Activated CD8-positive, alpha-beta memory T cell treated with anti-CD3 and anti-CD28 coated beads for 4 hours (primary cell): ENCODE results near the gene SLC2A4.
A peak's percentile ranks its signal among the peaks of the same experiment; 100 is the strongest.
"Not testable (repeated sequence)": the region's sequence is repeated elsewhere in the genome, so short reads cannot be mapped to it uniquely, and the experiment has no call there.

ENCODE experiments used
- DNase-seq, 2 donors: peaks; one replicate each; pipeline ENCODE4 v3.0.0-alpha.2; 2020; ENCODE audit warnings: low read depth in 2 of 2

SLC2A4 gene

DNA sequence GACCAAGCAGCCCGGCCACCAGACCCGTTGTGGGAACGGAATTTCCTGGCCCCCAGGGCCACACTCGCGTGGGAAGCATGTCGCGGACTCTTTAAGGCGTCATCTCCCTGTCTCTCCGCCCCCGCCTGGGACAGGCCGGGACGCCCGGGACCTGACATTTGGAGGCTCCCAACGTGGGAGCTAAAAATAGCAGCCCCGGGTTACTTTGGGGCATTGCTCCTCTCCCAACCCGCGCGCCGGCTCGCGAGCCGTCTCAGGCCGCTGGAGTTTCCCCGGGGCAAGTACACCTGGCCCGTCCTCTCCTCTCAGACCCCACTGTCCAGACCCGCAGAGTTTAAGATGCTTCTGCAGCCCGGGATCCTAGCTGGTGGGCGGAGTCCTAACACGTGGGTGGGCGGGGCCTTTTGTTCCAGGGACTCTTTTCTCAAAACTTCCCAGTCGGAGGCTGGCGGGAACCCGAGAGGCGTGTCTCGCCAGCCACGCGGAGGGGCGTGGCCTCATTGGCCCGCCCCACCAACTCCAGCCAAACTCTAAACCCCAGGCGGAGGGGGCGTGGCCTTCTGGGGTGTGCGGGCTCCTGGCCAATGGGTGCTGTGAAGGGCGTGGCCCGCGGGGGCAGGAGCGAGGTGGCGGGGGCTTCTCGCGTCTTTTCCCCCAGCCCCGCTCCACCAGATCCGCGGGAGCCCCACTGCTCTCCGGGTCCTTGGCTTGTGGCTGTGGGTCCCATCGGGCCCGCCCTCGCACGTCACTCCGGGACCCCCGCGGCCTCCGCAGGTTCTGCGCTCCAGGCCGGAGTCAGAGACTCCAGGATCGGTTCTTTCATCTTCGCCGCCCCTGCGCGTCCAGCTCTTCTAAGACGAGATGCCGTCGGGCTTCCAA lies at the start of gene SLC2A4:
Gene SLC2A4, plus strand, starts transcription at position 645 of the 879 bp plus-strand sequence. Its CDS starts 217 bp downstream, at position 862.
- peak; percentile 58 to 79 for DNase-seq

DNA sequence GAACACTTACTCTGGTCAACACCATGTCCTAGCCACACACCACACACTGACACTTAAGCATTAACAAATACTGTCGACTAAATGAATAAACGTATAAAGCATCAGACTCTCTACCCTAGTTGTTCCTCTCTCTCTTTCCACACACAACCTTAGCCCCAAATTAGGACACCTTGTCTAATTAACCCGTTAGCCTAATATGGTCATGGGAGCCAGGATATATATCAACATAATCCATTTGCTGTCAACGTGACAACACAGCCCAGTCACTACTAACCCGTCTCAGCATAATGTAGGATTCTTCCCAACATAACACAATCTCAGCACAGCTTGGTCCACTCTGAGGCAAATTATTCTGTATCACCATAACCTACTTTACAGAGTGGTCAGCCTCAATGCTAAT lies 49.4 kb upstream of the SLC2A4 start:
- DNase-seq = no peak

DNA sequence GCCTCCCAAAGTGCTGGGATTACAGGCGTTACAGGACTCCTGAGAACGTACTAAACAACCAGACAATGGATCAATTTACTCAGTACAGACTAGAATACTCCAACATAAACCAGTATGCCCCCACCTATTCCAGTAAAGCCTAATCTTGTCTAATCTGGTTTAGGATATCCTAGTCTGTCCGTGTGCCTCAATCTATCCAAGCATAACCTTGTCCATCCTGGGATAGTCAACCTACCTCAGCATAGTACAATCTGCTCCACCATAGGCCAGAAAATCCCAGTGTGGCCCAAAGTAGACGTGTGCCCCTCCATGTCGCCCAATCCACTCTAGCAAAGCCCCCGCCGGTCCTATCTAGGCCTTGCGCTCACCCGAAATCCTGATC lies 47.8 kb upstream of the SLC2A4 start:
- no peak for DNase-seq

DNA sequence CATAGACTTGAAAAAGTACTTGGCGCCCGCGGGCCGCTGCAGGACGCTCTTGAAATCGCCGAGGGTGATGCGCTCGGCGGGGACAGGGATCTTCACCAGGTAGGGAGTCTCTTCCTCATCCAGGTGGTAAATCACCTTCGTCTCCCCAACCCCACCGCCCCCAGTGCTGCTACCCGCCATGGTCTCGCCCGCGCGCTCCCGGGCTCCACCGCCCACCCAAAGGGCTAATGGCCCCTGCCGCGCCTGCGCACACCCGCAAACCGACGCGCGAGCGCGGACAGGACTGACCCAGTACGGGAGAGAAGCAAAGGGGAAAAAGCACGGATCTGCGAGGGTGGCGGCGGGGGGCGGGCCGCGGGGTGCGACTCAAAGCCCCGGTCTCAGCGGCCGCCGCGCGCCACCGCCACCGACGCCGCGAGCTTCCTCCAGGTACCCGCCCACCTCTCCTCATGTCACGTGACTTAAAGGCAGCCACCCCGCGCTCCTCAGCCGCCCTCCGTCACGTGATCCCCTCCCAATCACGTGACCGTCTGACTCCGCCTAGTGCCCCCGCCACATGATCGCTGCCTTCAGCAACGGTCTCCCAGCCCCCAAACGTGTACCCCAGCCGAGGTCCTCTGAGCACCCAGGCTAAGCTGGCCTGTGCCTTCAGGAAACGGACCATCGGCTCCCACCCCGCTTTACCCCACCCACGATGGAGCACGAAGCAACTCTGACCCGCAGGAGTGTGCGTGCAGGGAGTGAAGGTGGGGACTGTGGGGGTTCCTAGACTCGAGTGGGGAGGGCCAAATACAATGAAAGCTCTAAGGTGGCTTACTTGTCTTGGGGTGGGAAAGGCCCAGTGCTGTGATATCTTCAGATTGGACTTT lies 47.2 kb upstream of the SLC2A4 start, which contains the start of gene DVL2:
Gene DVL2, minus strand, starts transcription at position 435 of the 869 bp plus-strand sequence. Its CDS starts 255 bp downstream, at position 180.
- peak; percentile 89 to 93 for DNase-seq

DNA sequence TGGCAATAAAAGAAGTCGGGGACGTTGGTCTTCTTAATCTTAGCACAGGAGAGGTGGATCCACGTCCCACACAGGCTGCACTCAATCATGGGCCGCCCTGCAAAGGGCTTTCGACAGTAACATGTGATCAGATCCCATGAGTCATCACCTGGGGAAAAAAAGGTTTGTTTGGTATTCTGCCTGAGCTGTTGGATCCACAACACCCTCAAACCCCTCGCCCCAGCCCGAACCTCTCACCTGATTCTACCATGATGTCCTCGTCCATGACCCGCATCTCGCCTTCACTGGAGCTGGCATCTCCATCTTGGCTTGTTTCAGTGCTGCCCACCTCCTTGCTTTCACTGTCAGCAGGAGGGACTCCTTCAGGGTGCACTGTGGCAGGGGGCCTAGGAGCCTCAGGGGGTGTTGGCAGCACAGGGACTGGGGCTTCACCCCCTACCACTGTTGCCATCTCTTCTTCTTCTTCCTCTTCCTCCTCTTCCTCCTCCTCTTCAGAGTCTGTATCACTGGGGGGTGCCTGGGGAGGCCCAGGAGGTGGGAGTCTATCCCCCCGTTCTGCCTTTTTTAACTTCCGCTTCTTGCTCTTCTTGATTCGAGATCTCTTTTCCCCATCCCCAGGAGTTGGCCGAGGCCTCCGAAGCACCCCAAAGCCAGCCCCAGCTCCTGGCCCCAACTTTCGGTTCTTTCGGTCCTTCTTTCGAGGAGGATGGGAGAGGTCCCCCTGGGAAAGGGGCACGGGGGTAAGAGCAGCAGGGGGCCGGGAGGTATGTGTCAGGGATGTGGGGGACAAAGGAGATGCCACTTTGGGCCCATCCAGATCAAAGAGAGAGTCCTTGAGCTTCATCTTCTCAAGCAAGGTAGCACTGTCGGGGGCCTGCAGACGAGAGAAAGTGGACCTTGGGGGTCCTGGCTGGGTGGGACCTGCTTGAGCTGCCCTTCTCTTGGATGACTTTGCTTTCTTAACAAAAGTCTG lies 45.5 kb upstream of the SLC2A4 start:
- no peak for DNase-seq

DNA sequence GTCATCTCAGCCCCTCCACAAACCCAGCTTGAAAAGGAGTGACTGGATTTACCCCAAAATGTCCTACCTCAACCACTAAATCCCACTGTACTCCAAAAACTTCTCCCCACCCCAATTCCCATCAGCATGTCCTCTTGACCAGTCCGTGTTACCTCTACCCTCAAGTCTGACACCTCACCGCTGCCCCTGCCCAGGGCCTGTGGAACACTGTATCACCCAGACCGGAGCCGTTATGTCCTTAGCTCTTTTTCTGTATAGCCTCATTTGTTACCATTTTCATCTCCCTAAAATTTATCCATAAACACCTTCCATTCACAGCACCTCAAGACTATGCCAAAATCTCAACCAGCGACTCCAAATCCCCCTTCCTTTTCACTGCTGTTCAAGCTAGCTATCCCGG lies 44.7 kb upstream of the SLC2A4 start:
- no peak for DNase-seq

DNA sequence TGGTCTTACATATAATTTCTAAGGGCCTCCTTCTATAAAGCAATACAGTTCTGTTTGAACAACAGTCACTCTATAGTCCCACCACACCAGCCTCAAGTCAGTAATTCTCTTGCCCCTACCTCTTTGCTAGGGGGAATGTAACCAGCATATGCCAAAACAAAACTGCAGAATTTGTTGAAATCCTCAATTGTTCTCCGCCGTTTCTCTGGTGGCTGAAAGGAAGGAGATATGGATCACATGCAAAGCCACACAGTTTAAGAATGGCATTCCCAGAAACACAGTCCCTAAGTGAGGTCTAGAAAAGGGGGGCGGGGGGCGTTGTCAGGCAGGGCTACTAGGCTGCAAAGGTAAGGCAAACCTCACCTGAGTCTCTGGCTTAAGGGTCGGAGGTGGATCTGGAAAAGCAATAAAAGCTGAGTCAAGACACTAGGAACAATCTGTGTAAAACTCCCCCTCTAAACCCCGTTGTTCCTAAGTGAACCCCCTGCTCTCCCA lies 44.2 kb upstream of the SLC2A4 start:
- no peak for DNase-seq

DNA sequence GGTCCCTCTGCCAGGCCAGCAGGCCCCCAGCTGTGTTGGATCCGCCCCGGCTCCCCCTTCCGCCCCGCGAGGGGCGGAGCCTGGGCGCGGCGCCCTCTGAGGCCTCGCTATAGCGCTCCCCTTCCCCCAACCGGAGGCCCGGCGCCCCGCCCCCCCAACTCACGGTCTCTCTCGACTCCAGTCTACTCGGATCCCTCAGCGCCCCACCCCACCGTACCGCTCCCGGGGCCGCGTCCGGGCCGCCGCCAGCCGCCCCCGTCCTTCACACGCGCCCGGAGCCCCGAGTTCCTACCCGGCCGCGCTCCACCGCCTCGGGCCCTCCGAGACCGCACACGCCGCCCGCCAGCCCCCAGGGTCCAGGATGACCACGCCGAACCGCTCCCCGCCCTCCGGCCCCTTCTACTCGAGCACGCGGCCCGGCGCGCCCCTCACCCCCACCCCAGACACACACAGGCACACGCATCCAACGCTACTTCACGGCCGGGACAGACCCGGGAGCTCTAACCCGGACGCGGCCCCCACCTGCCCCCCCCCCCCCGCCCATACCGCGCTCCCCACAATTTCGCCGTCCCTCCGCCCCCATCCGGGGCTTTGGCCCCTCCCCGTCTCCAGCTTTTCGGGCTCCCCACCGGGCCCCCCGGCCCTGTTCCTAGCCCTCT lies 43.6 kb upstream of the SLC2A4 start:
- DNase-seq = peak; percentile 67 to 81

DNA sequence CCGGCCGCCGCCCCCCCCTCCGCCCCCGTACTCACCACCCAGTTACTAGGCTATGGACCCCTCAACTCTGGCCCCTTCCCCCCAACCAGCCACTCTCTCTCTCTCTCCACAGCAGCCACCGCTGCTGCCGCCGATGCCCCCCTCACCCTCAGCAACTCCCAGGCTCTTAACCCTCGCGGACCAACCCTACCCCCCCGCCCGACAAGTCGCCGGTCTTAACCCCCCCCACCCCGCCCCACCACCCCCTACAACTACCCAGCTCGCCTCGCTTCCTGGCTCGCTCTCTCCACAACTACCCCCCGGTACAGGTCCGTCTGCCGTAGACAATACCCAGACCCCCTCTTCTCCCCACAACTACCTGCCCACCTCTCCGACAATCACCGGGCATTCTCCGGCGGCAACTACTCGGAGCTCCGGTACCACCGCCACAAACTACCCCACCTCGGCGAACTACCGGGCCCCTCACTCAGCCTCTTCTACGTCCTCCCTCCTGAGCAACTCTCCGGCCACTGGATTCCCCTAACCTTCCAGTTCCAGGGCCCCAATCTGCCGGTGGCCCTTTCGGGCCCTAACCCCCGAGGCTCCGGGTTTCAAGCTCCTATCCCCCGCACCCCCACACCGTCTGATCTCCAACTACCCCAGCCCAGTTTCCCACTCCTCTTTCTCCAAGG lies 43.0 kb upstream of the SLC2A4 start:
- no peak for DNase-seq

DNA sequence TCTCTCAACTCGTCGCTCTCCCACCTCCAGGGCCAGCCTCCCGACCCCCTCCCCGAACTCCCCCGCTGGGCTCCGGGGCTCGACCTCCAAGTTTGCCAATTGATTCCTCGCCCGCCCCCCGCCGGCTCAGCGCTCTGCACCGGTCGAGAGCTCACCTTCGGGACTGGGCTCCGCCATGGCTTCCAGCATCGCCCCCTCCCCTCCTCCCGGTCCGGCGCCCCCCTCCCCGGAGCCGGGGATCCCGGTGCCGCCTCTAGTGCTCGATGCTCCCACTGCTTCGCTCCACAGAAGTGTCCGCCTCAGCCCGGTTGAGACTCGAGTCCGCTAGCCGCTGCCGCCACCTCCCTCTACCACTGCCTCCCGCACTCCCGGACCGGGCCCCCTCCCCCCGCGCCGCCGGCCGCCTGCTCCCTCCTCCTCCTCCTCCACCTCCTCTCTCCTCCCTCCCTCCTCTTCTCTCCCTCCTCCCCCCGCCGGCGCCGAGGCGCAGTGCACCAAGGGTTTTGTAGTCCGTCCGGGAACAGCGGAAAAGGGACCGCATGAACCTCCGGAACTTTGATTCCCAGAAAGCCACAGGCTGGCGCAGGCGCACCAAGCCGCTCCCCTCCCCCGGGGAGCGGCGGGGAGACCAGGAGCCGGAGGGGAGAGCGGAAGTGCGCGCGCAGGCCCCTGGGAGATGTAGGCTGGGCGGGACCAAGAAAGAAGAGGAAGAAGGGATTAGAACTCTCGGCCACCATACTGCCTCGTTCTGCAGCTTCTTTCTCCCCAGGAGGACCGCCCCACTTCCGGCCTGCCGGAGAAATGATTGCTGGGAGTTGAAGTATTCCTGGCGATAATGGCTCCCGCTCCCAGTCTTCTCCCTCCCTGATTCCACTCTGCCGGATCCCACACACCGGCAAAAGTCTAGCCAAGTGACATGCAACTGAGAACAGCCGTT lies 42.2 kb upstream of the SLC2A4 start, which contains the start of gene PHF23:
Gene PHF23, minus strand, starts transcription at position 367 of the 937 bp plus-strand sequence. Its CDS starts 178 bp downstream, at position 189.
- peak; percentile 95 to 97 for DNase-seq

DNA sequence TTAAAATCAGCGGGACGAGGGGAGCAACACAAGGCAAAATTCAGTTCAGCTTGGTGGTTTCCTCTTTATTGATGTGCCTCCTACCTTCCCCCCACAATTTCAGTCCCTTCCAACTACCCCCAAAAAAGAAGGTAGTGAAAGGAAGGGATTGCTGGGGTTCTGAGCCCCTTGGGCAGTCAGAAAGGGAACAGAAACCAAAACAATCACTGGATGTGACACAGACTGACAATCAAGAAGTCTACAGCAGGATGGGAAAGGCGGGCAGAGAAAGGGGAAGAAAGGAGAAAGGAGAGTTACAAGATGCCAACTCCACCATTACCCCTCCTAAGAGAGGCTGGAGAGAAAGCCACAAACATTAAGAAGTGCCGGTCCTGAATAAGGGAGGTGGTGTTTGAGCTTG lies 41.1 kb upstream of the SLC2A4 start:
- DNase-seq = no peak

DNA sequence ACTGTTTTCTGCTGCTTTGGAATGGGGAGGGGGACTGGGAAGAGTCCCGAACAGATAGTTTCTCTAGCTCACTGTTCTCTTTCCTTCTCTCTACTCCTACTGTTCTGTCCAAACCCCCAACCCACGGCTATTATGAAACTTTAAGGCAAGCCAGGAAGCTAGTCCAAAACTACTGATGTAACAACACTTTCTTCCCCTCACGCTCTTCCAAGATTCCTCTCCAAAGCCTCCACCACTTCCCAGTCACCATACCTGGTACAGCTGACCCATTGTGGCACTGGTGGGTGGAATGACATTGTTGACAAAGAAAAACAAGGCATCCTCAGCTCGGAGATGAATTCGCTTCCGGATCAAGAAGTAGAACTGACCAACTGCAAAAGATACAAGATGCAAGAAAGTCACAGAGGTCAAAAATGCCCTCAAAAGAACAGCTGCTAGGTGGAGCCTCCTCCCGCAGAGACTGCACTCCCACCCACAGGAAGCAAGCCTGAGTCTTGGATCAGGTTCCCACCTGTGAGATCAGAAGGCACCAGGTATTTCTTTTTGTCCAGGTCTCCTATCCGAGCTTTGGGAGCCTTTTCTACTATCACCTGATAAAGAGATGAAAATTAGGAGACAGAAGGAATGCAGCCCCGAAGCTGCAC lies 40.3 kb upstream of the SLC2A4 start:
- DNase-seq = no peak

DNA sequence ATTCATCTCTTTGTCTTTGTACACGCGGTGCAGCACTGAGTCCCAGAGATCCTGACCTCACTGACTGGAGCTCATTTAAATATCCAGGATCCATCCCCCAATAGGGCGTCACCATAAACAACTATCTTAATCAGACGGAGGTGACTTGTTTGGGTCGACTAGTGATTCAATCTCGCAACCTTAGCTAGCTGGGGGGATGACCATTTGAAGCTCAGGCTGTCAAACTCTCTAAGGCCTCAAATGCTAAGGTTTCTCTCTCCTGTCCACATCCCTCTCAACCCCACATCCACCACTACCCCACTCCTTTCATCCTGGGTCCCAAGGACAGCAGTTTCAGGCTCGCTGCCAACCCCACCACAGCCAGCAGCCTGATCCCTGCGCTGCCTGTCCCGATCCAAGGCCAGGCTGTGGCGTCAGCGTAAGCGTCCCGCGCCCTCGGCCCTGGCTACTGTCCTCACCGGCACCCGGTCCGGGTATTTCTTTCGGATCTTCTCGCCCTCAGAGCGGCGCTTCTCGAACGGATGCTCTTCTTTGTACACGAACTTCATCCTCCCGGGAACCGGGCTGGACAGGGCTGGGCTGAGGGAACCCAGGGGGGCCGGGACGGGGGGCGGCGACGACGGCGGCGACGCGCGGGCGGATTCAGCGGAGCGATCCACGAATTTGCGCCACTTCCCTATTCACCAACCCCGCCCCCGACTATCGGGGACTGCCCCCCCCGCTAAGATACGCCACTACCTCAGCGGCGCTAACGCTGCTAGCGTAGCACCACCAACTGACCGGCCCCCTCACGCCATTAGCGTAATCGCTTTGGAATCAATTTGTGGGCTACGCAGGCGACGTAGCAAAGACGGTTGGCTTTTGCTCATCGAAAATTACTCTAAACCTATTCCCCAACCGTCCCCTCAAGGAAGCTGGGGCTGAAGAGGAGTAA lies 39.5 kb upstream of the SLC2A4 start, which contains the start of gene GABARAP:
Gene GABARAP, minus strand, starts transcription at position 667 of the 934 bp plus-strand sequence. Its CDS starts 119 bp downstream, at position 548.
- peak; percentile 87 to 91 for DNase-seq

DNA sequence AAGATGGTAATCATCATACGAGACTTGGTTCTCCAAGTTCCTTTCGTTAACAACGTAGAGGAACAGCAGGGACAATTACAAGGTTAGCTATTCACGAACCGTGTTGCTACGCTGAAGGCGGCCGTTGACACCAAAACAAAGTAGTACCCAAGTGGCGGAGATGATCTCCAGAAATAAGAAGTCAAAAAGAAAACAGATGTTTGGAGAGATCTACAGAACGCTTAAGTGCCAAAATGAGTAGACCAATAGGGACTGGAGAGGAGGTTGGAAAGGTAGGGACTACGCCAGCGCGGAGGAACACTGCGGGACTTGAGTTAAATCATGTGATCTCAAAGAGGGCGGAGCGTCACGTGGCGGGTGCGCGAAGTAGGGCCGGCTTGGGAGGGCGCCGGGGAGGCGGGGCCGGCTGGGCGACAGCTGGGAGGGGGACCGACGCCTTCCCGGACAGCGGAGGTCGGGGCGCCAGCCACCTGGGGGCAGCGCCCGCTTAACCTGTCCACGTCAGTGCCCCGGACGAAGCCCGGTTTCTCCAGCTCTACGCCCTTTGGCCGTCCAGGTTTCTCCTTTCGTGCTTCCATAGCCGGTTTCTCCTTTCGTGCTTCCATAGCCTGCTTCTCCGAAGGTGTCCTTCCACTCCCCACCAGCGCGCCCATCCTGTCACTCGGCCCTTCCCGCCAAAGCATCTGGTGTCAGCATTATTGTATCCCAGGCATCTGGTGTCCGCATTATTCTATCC lies 38.6 kb upstream of the SLC2A4 start:
- DNase-seq = peak; percentile 85 to 87

DNA sequence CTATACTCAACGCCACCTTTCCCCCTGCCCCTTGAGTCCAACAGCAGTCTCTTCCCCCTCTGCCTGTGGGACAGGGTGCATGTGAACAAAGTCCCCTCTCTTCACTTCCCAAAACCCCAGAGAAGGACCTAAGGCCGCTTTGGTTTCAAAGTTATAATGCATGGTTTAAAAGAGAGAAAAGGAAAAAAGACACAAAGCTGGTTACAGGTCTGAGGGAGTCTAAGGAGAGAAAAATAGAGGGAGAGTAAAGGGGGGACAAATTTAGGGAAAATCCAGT lies 38.1 kb upstream of the SLC2A4 start:
- no peak for DNase-seq

DNA sequence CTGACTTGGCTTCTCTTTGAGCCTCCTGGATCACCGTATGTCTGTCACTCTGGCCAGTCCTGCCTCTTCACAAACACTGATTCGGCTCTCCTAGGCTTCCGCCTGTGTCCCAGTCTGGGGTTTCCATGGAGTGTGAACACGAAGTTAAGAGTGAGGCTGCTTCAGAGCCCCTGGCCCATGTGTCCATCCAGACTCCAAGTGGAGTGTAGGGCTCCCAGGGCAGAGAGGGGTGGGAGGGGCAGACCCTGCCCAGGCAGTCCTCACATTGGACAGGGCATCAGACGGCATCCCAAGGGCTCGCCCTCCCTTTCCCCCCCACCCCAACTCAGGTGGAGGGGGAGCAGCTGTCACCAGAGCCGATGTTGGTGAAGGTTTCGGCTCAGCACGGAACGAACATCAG lies 37.7 kb upstream of the SLC2A4 start:
- not testable (repeated sequence) for DNase-seq

DNA sequence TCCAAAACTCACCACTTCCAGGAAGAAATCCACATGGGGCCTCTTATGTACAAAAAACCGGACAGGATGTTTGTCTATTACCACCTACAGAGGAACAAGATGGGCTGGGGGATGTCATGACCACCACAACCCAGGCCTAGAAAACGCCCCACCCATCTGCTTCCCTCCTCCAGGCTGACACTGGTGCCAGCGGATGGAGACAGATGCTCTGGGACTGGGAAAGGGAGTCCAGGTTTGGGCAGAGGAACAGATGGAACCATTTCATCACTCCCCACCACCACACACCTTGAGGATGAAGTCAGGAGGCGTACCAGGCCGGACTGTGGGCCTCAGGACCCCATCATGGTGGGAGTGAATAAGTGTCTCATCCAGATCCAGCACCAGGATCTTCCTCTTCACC lies 34.7 kb upstream of the SLC2A4 start:
- no peak for DNase-seq
